GM21786 (cell line): Measurements from ENCODE around the gene KPNA6.
"Not testable (repeated sequence)": the region's sequence is repeated elsewhere in the genome, so short reads cannot be mapped to it uniquely, and the experiment has no call there.

Experiments used
- ATAC-seq: cut with Tn5 transposase; IDR thresholded peaks from one replicate; pipeline ENCODE4 v1.9.1; 2021; ENCODE audit not compliant: unreplicated experiment

The KPNA6 gene

GRCh38 chr1:32138965-32139364, 31.1 kb downstream of the KPNA6 start:
- no peak for ATAC-seq

GRCh38 chr1:32142446-32143301, 34.8 kb downstream of the KPNA6 start:
- no peak for ATAC-seq

GRCh38 chr1:32143302-32143695, 35.4 kb downstream of the KPNA6 start:
- not testable (repeated sequence) for ATAC-seq

- no peak for ATAC-seq
Observed at GRCh38 chr1:32144033-32144432, 36.2 kb downstream of the KPNA6 start.

- not testable (repeated sequence) for ATAC-seq
Observed at GRCh38 chr1:32147799-32148198, 39.9 kb downstream of the KPNA6 start.

GRCh38 chr1:32150847-32151246, 43.0 kb downstream of the KPNA6 start:
- ATAC-seq: no peak

GRCh38 chr1:32151319-32151787, 43.5 kb downstream of the KPNA6 start:
- no peak for ATAC-seq

GRCh38 chr1:32159189-32159588, 51.3 kb downstream of the KPNA6 start:
- ATAC-seq: no peak

- no peak for ATAC-seq
Observed at GRCh38 chr1:32163405-32163804, 55.5 kb downstream of the KPNA6 start.

- ATAC-seq: not testable (repeated sequence)
Observed at GRCh38 chr1:32165633-32166032, 57.8 kb downstream of the KPNA6 start.

- no peak for ATAC-seq
Observed at GRCh38 chr1:32170991-32171390, 63.1 kb downstream of the KPNA6 start.

GRCh38 chr1:32172621-32173245, 64.9 kb downstream of the KPNA6 start:
- no peak for ATAC-seq

GRCh38 chr1:32178380-32179192, 70.7 kb downstream of the KPNA6 start:
- ATAC-seq: no peak

GRCh38 chr1:32179193-32179442, 71.3 kb downstream of the KPNA6 start:
- no peak for ATAC-seq

- ATAC-seq: peak; percentile 80
Observed at GRCh38 chr1:32179443-32180185, 71.8 kb downstream of the KPNA6 start, which contains the start of gene TXLNA. Gene TXLNA, plus strand, starts transcription at chr1:32179675. Its CDS starts 671 bp downstream, at chr1:32180346.

- ATAC-seq: no peak
Observed at GRCh38 chr1:32180186-32181060, 72.6 kb downstream of the KPNA6 start.

GRCh38 chr1:32181065-32181464, 73.2 kb downstream of the KPNA6 start:
- no peak for ATAC-seq

GRCh38 chr1:32181563-32181962, 73.7 kb downstream of the KPNA6 start:
- no peak for ATAC-seq

GRCh38 chr1:32182060-32182459, 74.2 kb downstream of the KPNA6 start:
- no peak for ATAC-seq

GRCh38 chr1:32184650-32185049, 76.8 kb downstream of the KPNA6 start:
- ATAC-seq: no peak
